Liver (tissue), 9 donors: ENCODE data around the gene SLC7A6. TPM values are rescaled to one million over a fixed set of nuclear protein-coding genes. Genes with fewer than 3 reads are reported as not detected.

Experiments
- DNase-seq: peaks from one replicate; pipeline ENCODE4 v3.0.0-alpha.2; 2017; ENCODE audit warnings: low spot score
- H3K27ac ChIP-seq, 2 donors: one replicate each; pipeline ENCODE4 v1.7.0; 2013; ENCODE audit warnings: inconsistent platforms in 2 of 2, low read length in 2 of 2, control low read depth in 1 of 2, low read depth in 1 of 2, mild to moderate bottlenecking in 1 of 2
- H3K27me3 ChIP-seq, 4 donors: one replicate each; pipeline versions ENCODE4 v1.6.1 to v1.7.0; 2013; ENCODE audit warnings: low read length in 3 of 4, inconsistent platforms in 1 of 4, mild to moderate bottlenecking in 1 of 4, moderate library complexity in 1 of 4; ENCODE audit not compliant: control insufficient read depth in 4 of 4, insufficient read depth in 4 of 4
- H3K36me3 ChIP-seq, 4 donors: one replicate each; pipeline versions ENCODE4 v1.6.1 to v1.7.0; 2013; ENCODE audit warnings: low read length in 3 of 4, mild to moderate bottlenecking in 3 of 4, low read depth in 1 of 4, moderate library complexity in 1 of 4; ENCODE audit not compliant: control insufficient read depth in 4 of 4, insufficient read depth in 3 of 4
- H3K4me1 ChIP-seq, 4 donors: one replicate each; pipeline versions ENCODE4 v1.6.1 to v1.7.0; 2013; ENCODE audit warnings: low read length in 3 of 4, mild to moderate bottlenecking in 3 of 4, moderate library complexity in 1 of 4; ENCODE audit not compliant: control insufficient read depth in 4 of 4, insufficient read depth in 4 of 4
- H3K4me3 ChIP-seq, 3 donors: one replicate each; pipeline versions ENCODE4 v1.6.1 to v1.7.0; 2013; ENCODE audit warnings: low read length in 3 of 3, control low read depth in 1 of 3, low read depth in 1 of 3, mild to moderate bottlenecking in 1 of 3
- H3K9ac ChIP-seq, 2 donors: one replicate each; pipeline ENCODE4 v1.7.0; 2013; ENCODE audit warnings: low read length in 2 of 2, mild to moderate bottlenecking in 2 of 2, moderate library complexity in 2 of 2, control low read depth in 1 of 2, low read depth in 1 of 2
- H3K9me3 ChIP-seq, 4 donors: one replicate each; pipeline versions ENCODE4 v1.6.1 to v1.7.0; 2013; ENCODE audit warnings: low read length in 3 of 4; ENCODE audit not compliant: control insufficient read depth in 4 of 4
- ATF3 ChIP-seq: IDR thresholded peaks from 2 replicates; pipeline ENCODE4 v1.6.1; 2016; ENCODE audit warnings: antibody characterized with exemption
- CTCF ChIP-seq: fragments of 150-350 bp; IDR thresholded peaks from 2 replicates; pipeline ENCODE4 v1.5.1; 2017; ENCODE audit warnings: improper control_type of control experiment, low read depth, low read length; ENCODE audit not compliant: missing input control
- EGR1 ChIP-seq, 2 donors: IDR thresholded peaks; 2 replicates each; pipeline ENCODE4 v1.6.1; 2016 to 2018; ENCODE audit warnings: antibody characterized with exemption in 2 of 2, low read depth in 2 of 2
- FOXA1 ChIP-seq: IDR thresholded peaks from 2 replicates; pipeline ENCODE4 v1.6.1; 2016; ENCODE audit warnings: antibody characterized with exemption
- FOXA2 ChIP-seq: IDR thresholded peaks from 2 replicates; pipeline ENCODE4 v1.6.1; 2016; ENCODE audit warnings: antibody characterized with exemption
- GABPA ChIP-seq, 2 donors: IDR thresholded peaks in 1 of 2; conservative IDR thresholded peaks in 1 of 2; 2 replicates each; pipeline ENCODE4 v1.6.1; 2016; ENCODE audit warnings: antibody characterized with exemption in 2 of 2, mild to moderate bottlenecking in 1 of 2, moderate library complexity in 1 of 2
- HNF4A ChIP-seq, 2 donors: conservative IDR thresholded peaks; 2 replicates each; pipeline ENCODE4 v1.6.1; 2016; ENCODE audit warnings: antibody characterized with exemption in 2 of 2, mild to moderate bottlenecking in 2 of 2
- HNF4G ChIP-seq: IDR thresholded peaks from 2 replicates; pipeline ENCODE4 v1.6.1; 2016; ENCODE audit warnings: antibody characterized with exemption
- JUND ChIP-seq, 2 donors: IDR thresholded peaks; 2 replicates each; pipeline ENCODE4 v1.6.1; 2016; ENCODE audit warnings: antibody characterized with exemption in 2 of 2
- MAX ChIP-seq: IDR thresholded peaks from 2 replicates; pipeline ENCODE4 v1.6.1; 2016; ENCODE audit warnings: antibody characterized with exemption
- NR2F2 ChIP-seq: IDR thresholded peaks from 2 replicates; pipeline ENCODE4 v1.6.1; 2016; ENCODE audit warnings: antibody characterized with exemption
- RAD21 ChIP-seq, 2 donors: IDR thresholded peaks; 2 replicates each; pipeline ENCODE4 v1.6.1; 2016; ENCODE audit warnings: antibody characterized with exemption in 2 of 2, mild to moderate bottlenecking in 2 of 2
- REST ChIP-seq: IDR thresholded peaks from 2 replicates; pipeline ENCODE4 v1.6.1; 2016; ENCODE audit warnings: antibody characterized with exemption, mild to moderate bottlenecking
- RXRA ChIP-seq, 2 donors: IDR thresholded peaks; 2 replicates each; pipeline ENCODE4 v1.6.1; 2017 to 2018; ENCODE audit warnings: antibody characterized with exemption in 2 of 2, mild to moderate bottlenecking in 1 of 2
- SP1 ChIP-seq: IDR thresholded peaks from 2 replicates; pipeline ENCODE4 v1.6.1; 2018; ENCODE audit warnings: antibody characterized with exemption, mild to moderate bottlenecking
- TAF1 ChIP-seq: conservative IDR thresholded peaks from 2 replicates; pipeline ENCODE4 v1.6.1; 2016; ENCODE audit warnings: antibody characterized with exemption, mild to moderate bottlenecking
- YY1 ChIP-seq: IDR thresholded peaks from 2 replicates; pipeline ENCODE4 v1.6.1; 2016; ENCODE audit warnings: antibody characterized with exemption, mild to moderate bottlenecking
- ZBTB33 ChIP-seq: IDR thresholded peaks from 2 replicates; pipeline ENCODE4 v1.6.1; 2016; ENCODE audit warnings: antibody characterized with exemption
- WGBS: extraction: QIAGEN DNeasy Blood & Tissue Kit; methylation state at CpG from one replicate; pipeline ENCODE4 v1.1.7; 2013; 5-methylcytosine and 5-hydroxymethylcytosine counted together
- polyA plus RNA-seq, 2 donors: library from polyadenylated mRNA; stranded (reverse) in 1 of 2; unstranded in 1 of 2; fragments of 200-250 nt in 1 of 2; fragments of >200 nt in 1 of 2; fragmentation: Nextera tagmentation in 1 of 2; extraction: Ambion mirVana in 1 of 2; gene quantifications; one replicate each; pipeline versions ENCODE4 v1.2.1 to v1.2.3, GENCODE V29; 2013 to 2015
- total RNA-seq, 2 donors: library from RNA; depleted of rRNA; stranded (reverse); fragments of >200 nt; gene quantifications; one replicate each; pipeline ENCODE4 v1.2.3, GENCODE V29; 2014
- donor health status: healthy.
- donor health status: healthy.
- donor health status: healthy.
- donor health status: healthy.
- donor health status: healthy.

The SLC7A6 gene
- total and polyA plus RNA-seq, 4 donors = 1.2 to 4.9 (median 1.9) TPM

GRCh38 chr16:68298907-68299561, 34.7 kb downstream of the SLC7A6 start:
- peaks cover 0 to 51% (median 35%) of the 10 kb centered on the region in 4 donors for H3K36me3 ChIP-seq
- no peaks in the 10 kb centered on the region for H3K4me1 ChIP-seq
- H3K9me3 ChIP-seq = no peaks in the 10 kb centered on the region
- no peak overlapping the region for H3K9ac ChIP-seq
- no peak for TF ChIP-seq FOXA1
- TF ChIP-seq EGR1 (IDR thresholded peaks at IDR 0.05; ENCODE audit: low read depth in 2 of 2) = no peak
- TF ChIP-seq HNF4A (conservative IDR thresholded peaks at IDR 0.05) = no peak
- no peak for TF ChIP-seq TAF1
- TF ChIP-seq MAX = no peak
- no peak for TF ChIP-seq RAD21 (IDR thresholded peaks at IDR 0.05)
- TF ChIP-seq ZBTB33 = no peak
- no peak for TF ChIP-seq REST
- no peak for TF ChIP-seq RXRA (IDR thresholded peaks at IDR 0.05)
- no peak for TF ChIP-seq CTCF
- no peak for TF ChIP-seq FOXA2
- TF ChIP-seq GABPA (IDR thresholded peaks at IDR 0.05 in 1 of 2, conservative IDR thresholded peaks at IDR 0.05 in 1 of 2) = no peak
- TF ChIP-seq HNF4G = no peak
- no peak for TF ChIP-seq SP1
- no peak for TF ChIP-seq YY1
- TF ChIP-seq NR2F2 = no peak
- TF ChIP-seq ATF3 = no peak
- no peak for TF ChIP-seq JUND (IDR thresholded peaks at IDR 0.05)
- no peak for DNase-seq
- H3K27me3 ChIP-seq = no peaks in the 10 kb centered on the region
- H3K27ac ChIP-seq = no peak overlapping the region
- H3K4me3 ChIP-seq = no peak overlapping the region
- WGBS = 85% methylated on average over 5 of the region's 5 CpGs
